ENCODE data around the gene MRLN. TPM values are rescaled to one million over a fixed set of nuclear protein-coding genes. Genes with fewer than 3 reads are reported as not detected.

Gene MRLN
- total and polyA plus RNA-seq, 2 of the 8 experiments (the other 6 are each of a cell fraction or from before 2014, with no cell fraction given): 0.21 TPM; not detected in 1

DNA sequence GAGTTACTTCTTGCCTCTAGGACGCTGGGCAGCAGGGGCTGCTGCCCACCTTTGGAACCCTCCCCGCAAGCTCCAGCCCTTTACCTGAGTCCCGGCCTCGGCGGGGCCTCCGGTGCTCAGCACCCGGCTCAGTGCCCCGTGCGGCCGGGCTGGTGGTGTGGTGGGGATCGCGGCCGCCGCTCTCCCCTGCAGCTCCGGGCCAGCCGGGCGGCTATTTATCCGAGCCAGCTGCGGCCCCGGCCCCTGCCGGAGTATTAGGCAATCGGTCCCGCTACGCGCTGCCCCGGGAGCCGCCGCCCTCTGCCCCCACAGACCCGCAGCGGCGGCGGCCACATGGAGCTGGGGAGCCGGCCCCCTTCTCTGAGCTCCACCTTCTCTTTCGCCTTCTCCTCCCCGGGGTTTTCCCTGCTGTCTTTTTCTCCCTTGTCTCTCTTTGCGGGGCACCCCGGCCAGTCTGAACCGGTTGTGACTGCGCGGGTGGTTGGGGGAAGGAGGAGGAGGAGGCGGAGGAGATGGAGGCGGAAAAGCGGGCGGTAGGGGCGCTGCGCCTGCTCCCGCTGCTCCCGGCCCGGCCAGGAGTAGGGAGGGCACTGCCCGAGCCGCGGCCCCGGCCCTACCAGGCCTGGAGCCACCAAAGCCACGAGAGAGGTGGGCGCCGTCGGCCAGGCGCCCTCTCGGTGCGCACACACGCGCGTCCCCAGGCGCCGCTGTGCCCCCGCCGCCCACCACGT, 43.7 kb downstream of the MRLN start, which contains the start of gene SLC16A9:
Gene SLC16A9, minus strand, starts transcription at position 456 of the 731 bp plus-strand sequence. CDS start 25,559 bp downstream, outside the sequence.
- Histone ChIP-seq H2BK20ac (ENCODE audit: low read length) (no peak within 1 kb of the TSS), H3K23me2 (ENCODE audit: low read depth, low read length) (peaks cover 15% of the 10 kb centered on the region; the same call in 1 of the 2 replicates), H3K9ac (replicated peaks in 1 of 4; ENCODE audit: extremely low read depth in 1 of 4, low read depth in 3 of 4, low read length in 3 of 4) (peak within 1 kb of the TSS; percentile 63 to 89 (median 78)), H3K4me1 (replicated peaks in 1 of 4; ENCODE audit: control insufficient read depth in 3 of 4, insufficient read depth in 4 of 4, low read length in 3 of 4) (peaks cover 0 to 9% (median 6%) of the 10 kb centered on the region in 4 experiments; a peak in 4 of 7 replicates), H3K56ac (replicated peaks; ENCODE audit: insufficient read length, low read depth, low read length) (peak within 1 kb of the TSS; percentile 50), H3K18ac (ENCODE audit: extremely low read depth, low read length) (peak within 1 kb of the TSS; percentile 74; the same call in 1 of the 2 replicates), H2BK12ac (ENCODE audit: low read depth, low read length) (peak within 1 kb of the TSS; percentile 69), H3K4ac (replicated peaks; ENCODE audit: insufficient read length, low read depth, low read length) (no peak within 1 kb of the TSS), H3K4me2 (ENCODE audit: insufficient read depth in 1 of 2, low read depth in 2 of 2, low read length in 2 of 2) (peak within 1 kb of the TSS; percentile 97 to 99), H3K27me3 (replicated peaks in 1 of 4; ENCODE audit: control insufficient read depth in 3 of 4, extremely low read depth in 1 of 4, insufficient read depth in 3 of 4, low read length in 3 of 4) (peaks cover 0 to 15% (median 10%) of the 10 kb centered on the region in 4 experiments; a peak in 5 of 7 replicates), H2BK15ac (ENCODE audit: low read length) (no peak within 1 kb of the TSS), H3K27ac (ENCODE audit: low read depth, low read length) (peak within 1 kb of the TSS; percentile 63), H2AK5ac (ENCODE audit: low read depth, low read length) (no peak within 1 kb of the TSS), H3K79me2 (ENCODE audit: control insufficient read depth in 1 of 2, insufficient read depth in 2 of 2, low read length in 2 of 2) (peaks cover 0 to 13% of the 10 kb centered on the region in 2 experiments; a peak in 1 of 4 replicates), H3K14ac (ENCODE audit: insufficient read length) (no peak within 1 kb of the TSS), H2BK5ac (ENCODE audit: low read depth, low read length) (peak within 1 kb of the TSS; percentile 50; the same call in 1 of the 2 replicates), H4K5ac (ENCODE audit: insufficient read length, low read depth, low read length) (peak within 1 kb of the TSS; percentile 22), H3K23ac (ENCODE audit: insufficient read length) (no peak within 1 kb of the TSS), H3K9me3 (ENCODE audit: insufficient read depth in 2 of 2, low read depth in 1 of 2, low read length in 1 of 2) (no peaks in the 10 kb centered on the region), H4K20me1 (replicated peaks in 1 of 2; ENCODE audit: control insufficient read depth in 1 of 2, insufficient read depth in 2 of 2, low read length in 2 of 2) (no peaks in the 10 kb centered on the region), H3K4me3 (ENCODE audit: extremely low read depth in 1 of 4, insufficient read depth in 2 of 4, low read depth in 3 of 4, low read length in 4 of 4) (peak within 1 kb of the TSS; percentile 72 to 90 (median 77)), H3K79me1 (ENCODE audit: low read depth, low read length) (no peaks in the 10 kb centered on the region), H4K8ac (ENCODE audit: extremely low read depth, insufficient read depth, low read length) (peak within 1 kb of the TSS; percentile 99), H4K91ac (replicated peaks; ENCODE audit: insufficient read length, low read length) (peak within 1 kb of the TSS; percentile 54), H2BK120ac (replicated peaks; ENCODE audit: low read depth, low read length) (no peak within 1 kb of the TSS), H3K36me3 (ENCODE audit: control insufficient read depth in 2 of 4, insufficient read depth in 4 of 4, low read length in 3 of 4) (no peaks in the 10 kb centered on the region), H2AFZ (ENCODE audit: low read length) (peak within 1 kb of the TSS; percentile 61)
- WGBS, 2 experiments (ENCODE audit: extremely low coverage in 1 of 2, insufficient coverage in 1 of 2, insufficient read length in 1 of 2, insufficient replicate concordance in 2 of 2, low coverage in 1 of 2, low lambda C conversion rate in 2 of 2, missing lambda C conversion rate in 1 of 2): 2% methylated on average over 36 of the region's 68 CpGs; no CpG with 5 or more reads in 1 of the 2 experiments
- CTCF ChIA-PET (ENCODE audit: partially characterized antibody): interaction anchor here (0.7 to 3.2 kb wide), 12 partner anchors 9 to 405 kb away, joined by 3 to 12 read pairs (median 4); no protein-coding TSS in a partner anchor
- no peak for FAIRE-seq
- POLR2A ChIA-PET (ENCODE audit: partially characterized antibody): interaction anchor here (0.6 to 5.6 kb wide), 21 partner anchors 8 to 1357 kb away, joined by 3 to 27 read pairs (median 4); no protein-coding TSS in a partner anchor
- DNase-seq (ENCODE audit: low read depth in 1 of 2, low spot score in 2 of 2): peak; percentile 41 to 83
- peak; percentile 69; the same call in 1 of the 2 replicates for TF ChIP-seq TAF1 (IDR thresholded peaks at IDR 0.05; ENCODE audit: low read depth, low read length)
- peak; percentile 66; the same call in 1 of the 2 replicates for TF ChIP-seq TBP (IDR thresholded peaks at IDR 0.05; ENCODE audit: low read depth, low read length)
- TF ChIP-seq HDAC2 (IDR thresholded peaks at IDR 0.05; ENCODE audit: borderline replicate concordance in 1 of 2, low read depth in 2 of 2, low read length in 2 of 2): 0 out of 4 replicates have a peak, but pooled peaks have one; percentile 33 to 76
- TF ChIP-seq POLR2A (IDR thresholded peaks at IDR 0.05; ENCODE audit: control extremely low read depth in 1 of 2, low read depth in 2 of 2, low read length in 2 of 2): peak; percentile 40 to 76; a peak in 2 of 3 replicates
- peak; percentile 21; the same call in 1 of the 2 replicates for TF ChIP-seq YY1 (IDR thresholded peaks at IDR 0.05; ENCODE audit: low read depth, low read length)
- peak; percentile 89 for TF ChIP-seq MAX (IDR thresholded peaks at IDR 0.05)
- TF ChIP-seq ASH2L (IDR thresholded peaks at IDR 0.05; ENCODE audit: low read length): peak; percentile 25
- no peak for TF ChIP-seq POLR2AphosphoS5 (IDR thresholded peaks at IDR 0.05; ENCODE audit: low read depth, low read length)
- peak; percentile 87 for TF ChIP-seq CEBPB (IDR thresholded peaks at IDR 0.05; ENCODE audit: low read depth, low read length)
- TF ChIP-seq RBBP5 (IDR thresholded peaks at IDR 0.05; ENCODE audit: borderline replicate concordance, low read depth, low read length): peak; percentile 62; the same call in 1 of the 2 replicates
- peak; percentile 34; the same call in 1 of the 2 replicates for TF ChIP-seq EGR1 (IDR thresholded peaks at IDR 0.05; ENCODE audit: borderline replicate concordance, low read depth, low read length)

Measured in H1 (cell line).